GM18519 (cell line): ENCODE data around the gene YAF2.

ENCODE experiments used
- ATAC-seq: cut with Tn5 transposase; IDR thresholded peaks from one replicate; pipeline ENCODE4 v1.9.1; 2021; ENCODE audit warnings: mild to moderate bottlenecking, moderate library complexity; ENCODE audit not compliant: unreplicated experiment, low FRiP score

YAF2 gene

GRCh38 chr12:42238240-42239140 lies at the start of gene YAF2:
YAF2 (minus strand) TSS chr12:42238248; CDS start chr12:42238180, 68 bp downstream.
- ATAC-seq = peak; percentile 63

- ATAC-seq = no peak
Observed at GRCh38 chr12:42286741-42287140, 48.7 kb upstream of the YAF2 start.

GRCh38 chr12:42285431-42285830 lies 47.4 kb upstream of the YAF2 start:
- ATAC-seq = no peak

GRCh38 chr12:42284876-42285275 lies 46.8 kb upstream of the YAF2 start:
- no peak for ATAC-seq

GRCh38 chr12:42284157-42284556 lies 46.1 kb upstream of the YAF2 start:
- ATAC-seq = peak; percentile 40

GRCh38 chr12:42283739-42284138 lies 45.7 kb upstream of the YAF2 start:
- peak; percentile 12 for ATAC-seq

- ATAC-seq = no peak
Observed at GRCh38 chr12:42282294-42282693, 44.2 kb upstream of the YAF2 start.

GRCh38 chr12:42281844-42282243 lies 43.8 kb upstream of the YAF2 start:
- no peak for ATAC-seq

GRCh38 chr12:42281278-42281677 lies 43.2 kb upstream of the YAF2 start:
- ATAC-seq = no peak

GRCh38 chr12:42278128-42278510 lies 40.1 kb upstream of the YAF2 start:
- ATAC-seq = no peak

GRCh38 chr12:42277396-42278127 lies 39.5 kb upstream of the YAF2 start:
- ATAC-seq = no peak

- no peak for ATAC-seq
Observed at GRCh38 chr12:42275499-42275898, 37.5 kb upstream of the YAF2 start.

GRCh38 chr12:42273706-42274105 lies 35.7 kb upstream of the YAF2 start:
- no peak for ATAC-seq

GRCh38 chr12:42270596-42270995 lies 32.5 kb upstream of the YAF2 start:
- no peak for ATAC-seq

GRCh38 chr12:42267413-42268190 lies 29.6 kb upstream of the YAF2 start:
- ATAC-seq = no peak

GRCh38 chr12:42266579-42267230 lies 28.7 kb upstream of the YAF2 start:
- no peak for ATAC-seq

GRCh38 chr12:42262271-42262670 lies 24.2 kb upstream of the YAF2 start:
- ATAC-seq = no peak

- no peak for ATAC-seq
Observed at GRCh38 chr12:42261708-42262107, 23.7 kb upstream of the YAF2 start.

- ATAC-seq = no peak
Observed at GRCh38 chr12:42260518-42260917, 22.5 kb upstream of the YAF2 start.

GRCh38 chr12:42259699-42260098 lies 21.7 kb upstream of the YAF2 start:
- no peak for ATAC-seq
